DOHH2 (cell line): ENCODE results near the gene ANGPT4.

Source experiments
- H3F3A ChIP-seq: fragments of 200-600 bp; sonication (generic), shearing (Covaris generic); 2 replicates; pipeline ENCODE4 v1.6.0; 2016; ENCODE audit warnings: antibody characterized with exemption, mild to moderate bottlenecking; ENCODE audit not compliant: control insufficient read depth, insufficient read depth
- H3K27ac ChIP-seq: fragments of 200-600 bp; sonication (generic); 2 replicates; pipeline ENCODE4 v1.5.1; 2014; ENCODE audit warnings: low read depth, mild to moderate bottlenecking, low read length, moderate library complexity
- H3K27me3 ChIP-seq: fragments of 200-600 bp; sonication (generic); 2 replicates; pipeline ENCODE4 v1.6.1; 2014; ENCODE audit warnings: mild to moderate bottlenecking, low read length, mixed read lengths; ENCODE audit not compliant: control insufficient read depth
- H3K36me3 ChIP-seq: fragments of 200-600 bp; sonication (generic); 2 replicates; pipeline ENCODE4 v1.6.1; 2014; ENCODE audit warnings: mild to moderate bottlenecking, low read length, moderate library complexity, mixed read lengths; ENCODE audit not compliant: control insufficient read depth
- H3K4me1 ChIP-seq: fragments of 200-600 bp; sonication (generic); 2 replicates; pipeline ENCODE4 v1.6.1; 2014; ENCODE audit warnings: mild to moderate bottlenecking, low read length, mixed read lengths; ENCODE audit not compliant: control insufficient read depth
- H3K4me2 ChIP-seq: fragments of 200-600 bp; sonication (generic); 2 replicates; pipeline ENCODE4 v1.6.0; 2014; ENCODE audit warnings: mild to moderate bottlenecking, low read length, moderate library complexity
- H3K4me3 ChIP-seq: fragments of 200-600 bp; sonication (generic); 2 replicates; pipeline ENCODE4 v1.5.1; 2014; ENCODE audit warnings: mild to moderate bottlenecking, low read length, mixed read lengths
- H3K79me2 ChIP-seq: fragments of 200-600 bp; sonication (generic); 2 replicates; pipeline ENCODE4 v1.6.1; 2014; ENCODE audit warnings: mild to moderate bottlenecking, low read length, mixed read lengths; ENCODE audit not compliant: control insufficient read depth
- H3K9me2 ChIP-seq: fragments of 200-600 bp; sonication (generic); replicated peaks from 2 replicates; pipeline ENCODE4 v1.6.1; 2014; ENCODE audit warnings: mild to moderate bottlenecking, low read length, mixed read lengths; ENCODE audit not compliant: control insufficient read depth
- H3K9me3 ChIP-seq: fragments of 200-600 bp; sonication (generic); 2 replicates; pipeline ENCODE4 v1.6.1; 2014; ENCODE audit warnings: antibody characterized with exemption, low read length, mixed read lengths; ENCODE audit not compliant: control insufficient read depth, insufficient read depth
- H4K20me1 ChIP-seq: fragments of 200-600 bp; sonication (generic); 2 replicates; pipeline ENCODE4 v1.6.0; 2014; ENCODE audit warnings: low read depth, mild to moderate bottlenecking, antibody characterized with exemption, low read length, moderate library complexity; ENCODE audit not compliant: control insufficient read depth, insufficient read depth
- CTCF ChIP-seq: fragments of 200-600 bp; sonication (generic); IDR thresholded peaks from one replicate; pipeline ENCODE4 v1.5.1; 2014; ENCODE audit warnings: antibody characterized with exemption, mild to moderate bottlenecking, low read depth, low read length; ENCODE audit not compliant: poor library complexity, severe bottlenecking
- EZH2phosphoT487 ChIP-seq: fragments of 200-600 bp; sonication (generic); IDR thresholded peaks from 2 replicates; pipeline ENCODE4 v1.6.1; 2017; ENCODE audit warnings: borderline replicate concordance, mild to moderate bottlenecking, antibody characterized with exemption, low read length, moderate library complexity, mixed read lengths

Gene ANGPT4

GRCh38 chr20:955656-956055, 39.5 kb upstream of the ANGPT4 start:
- H3K4me3 ChIP-seq, result no peak overlapping the region
- no peaks in the 10 kb centered on the region for H3K9me2 ChIP-seq
- no peaks in the 10 kb centered on the region for H3K79me2 ChIP-seq
- H3K27me3 ChIP-seq, result no peaks in the 10 kb centered on the region
- H3K4me2 ChIP-seq, result no peak overlapping the region
- H3K36me3 ChIP-seq, result no peaks in the 10 kb centered on the region
- H3K27ac ChIP-seq, result no peak overlapping the region
- no peaks in the 10 kb centered on the region for H3F3A ChIP-seq
- H4K20me1 ChIP-seq, result no peaks in the 10 kb centered on the region
- H3K9me3 ChIP-seq, result no peaks in the 10 kb centered on the region
- TF ChIP-seq CTCF (no peak), EZH2phosphoT487 (no peak)
- no peaks in the 10 kb centered on the region for H3K4me1 ChIP-seq

GRCh38 chr20:955111-955510, 39.0 kb upstream of the ANGPT4 start:
- Histone ChIP-seq H3K79me2 (no peaks in the 10 kb centered on the region), H3K4me3 (no peak overlapping the region), H3K4me1 (no peaks in the 10 kb centered on the region), H3K4me2 (no peak overlapping the region), H3K27me3 (no peaks in the 10 kb centered on the region), H4K20me1 (no peaks in the 10 kb centered on the region), H3K27ac (no peak overlapping the region), H3K9me2 (no peaks in the 10 kb centered on the region), H3F3A (no peaks in the 10 kb centered on the region), H3K9me3 (no peaks in the 10 kb centered on the region), H3K36me3 (no peaks in the 10 kb centered on the region)
- TF ChIP-seq EZH2phosphoT487 (no peak), CTCF (no peak)

- Histone ChIP-seq H3K27me3 (no peaks in the 10 kb centered on the region), H4K20me1 (no peaks in the 10 kb centered on the region), H3K9me2 (no peaks in the 10 kb centered on the region), H3F3A (no peaks in the 10 kb centered on the region), H3K36me3 (no peaks in the 10 kb centered on the region), H3K9me3 (no peaks in the 10 kb centered on the region), H3K4me1 (no peaks in the 10 kb centered on the region), H3K4me3 (no peak overlapping the region), H3K4me2 (no peak overlapping the region), H3K79me2 (no peaks in the 10 kb centered on the region), H3K27ac (no peak overlapping the region)
- TF ChIP-seq EZH2phosphoT487 (no peak), CTCF (no peak)
Observed at GRCh38 chr20:953742-954141, 37.6 kb upstream of the ANGPT4 start.

- Histone ChIP-seq H3F3A (no peaks in the 10 kb centered on the region), H3K4me3 (no peak overlapping the region), H3K9me3 (no peaks in the 10 kb centered on the region), H3K4me2 (no peak overlapping the region), H3K36me3 (no peaks in the 10 kb centered on the region), H3K27me3 (no peaks in the 10 kb centered on the region), H3K79me2 (no peaks in the 10 kb centered on the region), H3K27ac (no peak overlapping the region), H3K9me2 (no peaks in the 10 kb centered on the region), H3K4me1 (no peaks in the 10 kb centered on the region), H4K20me1 (no peaks in the 10 kb centered on the region)
- no peak for TF ChIP-seq CTCF
- no peak for TF ChIP-seq EZH2phosphoT487
Observed at GRCh38 chr20:952196-952795, 36.2 kb upstream of the ANGPT4 start.
